ENCODE data around the gene ING5. TPM values are rescaled to one million over a fixed set of nuclear protein-coding genes. Genes with fewer than 3 reads are reported as not detected.
"Not testable (repeated sequence)": the region's sequence is repeated elsewhere in the genome, so short reads cannot be mapped to it uniquely, and the experiment has no call there.

Gene ING5
- total RNA-seq (2014; rRNA removed; shearing (Covaris generic)), result 10.7 and 24.9 TPM in 2 replicates

GRCh38 chr2:241701399-241702154 is at the start of gene ING5:
TSS of gene ING5 (plus strand) at chr2:241702039. CDS start at chr2:241702066, 27 bp downstream.
- peak; percentile 91 for DNase-seq (ENCODE audit: low read depth)

- no peak for DNase-seq (ENCODE audit: low read depth)
These were observed 49.7 kb upstream of the ING5 start for GRCh38 chr2:241652142-241652541.

- DNase-seq (ENCODE audit: low read depth), result no peak
These were observed 49.1 kb upstream of the ING5 start for GRCh38 chr2:241652722-241653121.

- DNase-seq (ENCODE audit: low read depth), result no peak
These were observed 48.6 kb upstream of the ING5 start for GRCh38 chr2:241653210-241653750.

GRCh38 chr2:241654551-241654950 is 47.3 kb upstream of the ING5 start:
- DNase-seq (ENCODE audit: low read depth), result no peak

GRCh38 chr2:241655516-241656189 is 46.2 kb upstream of the ING5 start:
- DNase-seq (ENCODE audit: low read depth), result no peak

GRCh38 chr2:241656190-241656741 is 45.6 kb upstream of the ING5 start:
- no peak for DNase-seq (ENCODE audit: low read depth)

- DNase-seq (ENCODE audit: low read depth), result no peak
These were observed 44.0 kb upstream of the ING5 start for GRCh38 chr2:241657786-241658254.

GRCh38 chr2:241658296-241658695 is 43.5 kb upstream of the ING5 start:
- DNase-seq (ENCODE audit: low read depth), result no peak

- DNase-seq (ENCODE audit: low read depth), result peak; percentile 67
These were observed 42.6 kb upstream of the ING5 start for GRCh38 chr2:241659150-241659739.

GRCh38 chr2:241660593-241661213 is 41.1 kb upstream of the ING5 start:
- no peak for DNase-seq (ENCODE audit: low read depth)

GRCh38 chr2:241662731-241663130 is 39.1 kb upstream of the ING5 start:
- DNase-seq (ENCODE audit: low read depth), result not testable (repeated sequence)

GRCh38 chr2:241665731-241666440 is 36.0 kb upstream of the ING5 start:
- no peak for DNase-seq (ENCODE audit: low read depth)

- no peak for DNase-seq (ENCODE audit: low read depth)
These were observed 35.0 kb upstream of the ING5 start for GRCh38 chr2:241666627-241667400.

- DNase-seq (ENCODE audit: low read depth), result no peak
These were observed 33.5 kb upstream of the ING5 start for GRCh38 chr2:241668354-241668753.

GRCh38 chr2:241668839-241669238 is 33.0 kb upstream of the ING5 start:
- DNase-seq (ENCODE audit: low read depth), result no peak

- no peak for DNase-seq (ENCODE audit: low read depth)
These were observed 31.3 kb upstream of the ING5 start for GRCh38 chr2:241670333-241671110.

- DNase-seq (ENCODE audit: low read depth), result no peak
These were observed 30.2 kb upstream of the ING5 start for GRCh38 chr2:241671457-241672240.

All from RPMI7951 (cell line).